Colon (tissue), 2 donors: ENCODE data around the gene STXBP5.

Source experiments
- FAIRE-seq: peaks from 2 replicates; lab custom pipeline; 2012; peaks lifted over from hg19 to GRCh38; lab: Jason Lieb, UNC
- donor health status: control.
- donor health status: control.

STXBP5 gene

DNA sequence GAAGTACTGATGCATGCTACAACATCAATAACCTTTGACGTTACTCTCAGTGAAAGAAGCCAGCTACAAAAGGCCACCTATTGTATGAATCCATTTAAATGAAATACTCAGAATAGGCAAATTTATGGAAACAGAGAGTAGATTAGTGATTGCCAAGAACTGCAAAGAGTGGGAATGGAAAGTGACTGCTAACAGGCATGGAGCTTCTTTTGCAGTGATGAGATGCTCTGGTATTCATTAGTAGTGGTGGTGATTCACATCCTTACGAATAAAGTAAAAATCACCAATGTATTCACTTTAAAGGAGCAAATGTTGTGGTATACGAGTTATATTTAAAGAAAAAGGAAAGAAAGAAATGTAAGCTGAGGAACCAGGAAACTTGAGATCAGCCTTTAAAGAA is 177.5 kb downstream of the STXBP5 start:
- no peak for FAIRE-seq

DNA sequence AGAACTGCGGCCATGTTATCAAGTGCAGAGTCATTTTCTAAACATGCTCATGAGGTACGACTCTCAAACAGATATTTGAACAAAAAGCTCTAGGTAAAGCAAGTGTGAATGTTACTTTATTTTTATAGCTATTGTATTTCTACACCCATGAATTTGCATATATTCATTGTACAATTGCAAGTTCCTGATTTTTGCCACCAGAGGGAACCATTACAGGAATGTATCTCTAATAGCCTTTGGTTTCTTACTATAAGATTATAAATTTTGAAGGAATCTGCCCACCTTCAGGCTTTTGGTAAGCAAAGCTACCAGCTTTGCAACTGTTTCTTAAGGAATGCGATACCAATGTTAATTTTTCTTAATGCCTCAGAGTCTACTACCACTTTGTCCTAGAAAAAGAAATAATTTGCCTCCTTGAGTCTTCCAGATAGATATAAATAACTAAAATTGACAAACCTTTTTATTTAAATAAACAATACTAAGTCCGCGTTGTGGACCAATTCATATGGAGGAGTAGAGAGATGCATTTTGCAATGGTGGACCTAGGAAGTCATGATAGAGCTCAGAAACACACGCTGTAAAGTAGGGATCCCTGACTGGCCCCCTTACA is 178.8 kb downstream of the STXBP5 start:
- FAIRE-seq = no peak

DNA sequence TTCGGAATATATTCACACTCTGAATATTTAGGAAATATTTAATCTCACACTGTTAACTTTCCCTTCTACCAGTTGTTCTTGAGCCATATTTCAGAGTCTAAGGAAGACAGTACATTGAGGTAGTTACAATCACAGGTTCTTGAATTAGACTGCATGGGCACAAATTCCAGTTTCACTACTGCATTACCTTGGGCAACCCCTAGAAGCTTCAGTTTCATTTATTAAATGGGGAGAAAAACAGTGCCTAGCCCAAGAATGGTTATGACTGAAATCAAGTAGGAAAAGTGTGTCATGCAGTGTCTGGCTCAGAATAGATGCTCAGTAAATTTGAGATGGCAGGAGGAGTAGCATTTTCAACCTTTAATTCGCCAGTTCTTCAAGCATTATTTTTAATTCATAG is 179.8 kb downstream of the STXBP5 start:
- no peak for FAIRE-seq

DNA sequence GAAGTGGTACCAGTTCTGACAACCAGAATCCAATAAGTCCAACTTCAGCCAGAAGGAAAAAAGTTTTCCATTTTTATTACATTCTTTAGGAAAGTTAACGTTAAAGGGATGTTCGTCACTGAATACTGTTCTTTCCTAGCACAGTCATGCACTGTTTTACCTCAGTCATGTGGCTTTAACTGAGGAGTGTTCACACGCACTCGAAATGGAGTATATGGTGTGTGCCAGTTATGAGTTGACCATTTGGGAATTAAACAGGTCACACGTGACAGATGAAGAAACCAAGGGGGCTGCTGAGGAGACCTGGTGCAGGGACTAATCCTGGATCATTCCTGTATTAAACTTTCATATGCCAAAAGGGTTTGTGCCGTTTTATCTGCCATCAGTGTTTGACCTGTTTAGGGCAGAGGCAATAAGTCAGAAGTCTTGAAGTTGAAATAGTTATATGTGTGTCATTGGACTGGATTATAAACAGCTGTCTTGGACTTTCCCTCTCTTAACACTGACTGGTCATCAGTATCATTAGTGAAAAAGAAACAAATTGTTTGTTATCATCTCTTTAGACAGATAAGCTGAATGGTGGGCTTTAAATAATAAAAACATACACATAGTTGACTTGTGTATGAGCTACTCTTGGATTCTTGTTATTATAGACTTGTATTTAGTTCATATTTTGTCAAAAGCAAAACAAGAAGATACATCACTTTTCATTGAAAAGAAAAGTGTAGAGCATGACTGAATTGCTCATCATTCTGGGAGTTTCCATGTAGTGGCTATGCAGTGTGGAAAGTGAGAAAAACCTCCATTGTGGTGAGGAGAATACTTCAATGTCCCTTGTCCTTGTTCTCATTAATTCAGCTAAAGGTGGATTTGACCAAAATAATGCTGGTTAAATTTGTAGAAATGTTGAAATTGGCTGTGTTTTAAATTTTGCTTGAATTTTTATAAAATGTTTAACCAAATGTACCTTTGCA is 180.8 kb downstream of the STXBP5 start:
- no peak for FAIRE-seq

DNA sequence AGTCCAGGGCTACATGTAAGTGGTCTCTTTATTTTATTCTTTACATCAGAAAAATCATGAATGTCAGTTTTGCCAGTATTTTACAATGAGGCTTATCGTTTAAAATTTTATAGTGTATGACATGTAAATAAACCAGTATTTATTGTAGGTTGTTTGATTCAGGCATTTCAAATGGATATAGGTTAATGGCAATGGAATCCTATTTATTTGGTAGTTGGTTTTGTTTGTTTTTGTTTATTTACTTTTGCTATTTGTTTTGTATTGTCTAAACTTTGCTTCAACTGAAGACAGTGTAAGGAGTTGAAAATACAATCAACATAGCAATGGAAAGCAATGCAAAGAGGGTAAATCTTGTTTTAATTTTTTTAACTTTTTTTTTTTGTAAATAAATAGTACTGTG is 185.2 kb downstream of the STXBP5 start:
- FAIRE-seq = no peak

DNA sequence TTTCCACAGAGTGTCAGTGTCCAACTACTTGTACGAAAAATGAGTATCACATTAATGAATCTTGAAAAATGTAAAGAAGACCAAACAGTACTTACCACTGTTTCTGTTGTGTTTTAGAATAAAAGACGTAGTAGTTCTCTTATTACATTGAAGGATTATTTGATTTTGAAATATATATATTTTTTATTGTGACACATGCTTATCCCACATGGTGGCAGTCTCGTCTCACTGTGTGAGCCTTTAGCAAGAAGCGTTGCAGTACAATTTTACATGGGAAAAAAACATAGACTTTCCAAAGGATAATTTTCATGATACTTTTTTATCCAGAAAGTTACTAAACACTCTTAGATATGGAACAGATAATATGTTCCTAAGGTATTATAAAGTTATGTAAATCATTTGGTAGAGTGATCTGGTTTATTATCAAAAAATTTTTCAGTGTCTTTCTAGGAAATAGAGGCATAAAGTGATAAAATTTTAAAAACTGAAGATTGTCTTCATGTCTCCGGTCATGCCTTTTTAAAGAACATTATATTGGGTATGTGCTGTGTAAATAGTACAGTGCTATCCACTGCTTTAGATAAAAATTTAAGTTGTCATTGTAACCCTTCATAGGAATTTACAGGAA is 186.8 kb downstream of the STXBP5 start:
- FAIRE-seq = no peak

DNA sequence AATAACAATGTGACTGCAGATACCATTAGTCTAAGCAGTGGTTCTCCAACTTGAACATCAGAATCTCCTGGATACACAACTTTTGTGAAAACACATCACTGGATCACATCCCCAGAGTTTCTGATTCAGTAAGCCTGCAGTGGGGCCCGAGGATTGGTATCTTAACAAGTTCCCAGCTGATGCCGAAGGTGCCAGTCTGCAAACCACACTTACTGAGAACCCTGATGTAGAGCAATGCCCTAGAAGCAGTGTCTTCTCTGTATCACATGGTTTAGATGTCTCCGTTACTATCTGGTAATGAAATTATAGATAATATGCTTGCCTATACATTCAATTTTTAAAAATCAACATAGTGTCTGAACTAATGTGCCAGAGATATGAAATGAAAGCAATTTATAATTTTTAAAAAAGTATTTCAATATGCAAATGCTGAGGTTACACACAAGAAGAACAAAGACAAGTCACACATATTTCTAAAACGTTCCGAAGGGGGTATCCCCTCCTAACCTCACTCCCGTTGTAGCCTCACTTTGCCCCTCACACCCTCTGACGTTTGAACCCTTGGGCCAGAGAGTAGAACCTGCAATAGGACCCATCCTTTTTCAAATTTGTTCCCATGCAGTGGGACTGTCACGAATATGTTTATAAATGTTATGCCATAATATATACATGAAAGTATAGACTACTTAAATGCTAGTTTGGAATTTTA is 188.9 kb downstream of the STXBP5 start:
- FAIRE-seq = no peak

DNA sequence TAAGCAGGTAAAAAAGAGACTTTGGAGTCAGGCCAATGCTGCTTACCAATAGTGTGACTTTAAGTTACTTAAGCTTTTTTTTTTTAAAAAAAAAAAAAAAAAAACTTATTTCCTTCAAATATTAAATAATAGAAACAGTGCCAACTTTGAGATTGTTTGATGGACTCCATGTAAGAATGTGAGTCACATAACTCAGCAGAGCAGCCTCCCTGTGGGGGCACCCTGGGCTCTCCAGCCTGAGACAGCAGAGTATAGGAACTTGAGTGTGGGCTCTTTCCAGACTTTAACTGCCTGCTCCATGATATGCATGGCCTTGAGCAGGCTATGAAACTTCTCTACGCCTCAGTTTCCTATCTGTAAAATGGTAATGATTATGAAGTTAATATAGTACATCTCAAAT is 190.9 kb downstream of the STXBP5 start:
- FAIRE-seq = no peak

DNA sequence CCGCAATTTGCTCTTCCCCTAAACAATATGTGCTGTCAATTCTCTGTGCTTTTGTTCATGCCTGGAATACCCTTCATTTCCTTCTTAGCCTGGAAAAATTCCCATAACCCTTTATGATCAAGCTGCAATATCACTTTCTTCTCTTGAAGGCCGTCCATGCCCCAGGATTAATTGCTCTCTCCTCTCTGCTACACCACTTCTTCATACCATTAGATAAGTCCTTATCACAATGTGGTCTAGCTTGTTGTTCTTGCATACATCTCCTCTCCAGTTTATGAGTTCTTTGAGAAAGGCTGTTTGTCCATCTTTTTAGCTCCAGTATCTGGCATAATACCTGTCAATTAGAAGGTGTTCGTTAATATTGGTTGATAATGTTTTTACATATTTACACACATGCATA is 193.1 kb downstream of the STXBP5 start:
- FAIRE-seq = no peak

DNA sequence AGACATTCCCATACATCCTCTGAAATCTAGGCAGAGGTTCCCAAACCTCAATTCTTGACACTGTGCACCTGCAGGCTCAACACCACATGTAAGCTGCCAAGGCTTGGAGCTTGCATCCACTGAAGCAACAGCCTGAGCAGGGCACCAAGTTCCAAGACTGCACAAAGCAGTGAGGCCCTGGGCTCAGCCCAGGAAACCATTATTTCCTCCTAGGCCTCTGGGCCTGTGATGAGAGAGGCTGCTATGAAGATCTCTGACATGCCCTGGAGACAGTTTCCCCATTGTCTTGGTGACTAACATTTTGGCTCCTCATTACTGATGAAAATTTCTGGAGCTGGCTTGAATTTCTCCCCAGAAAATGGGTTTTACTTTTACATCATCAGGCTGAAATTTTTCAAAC is 196.8 kb downstream of the STXBP5 start:
- FAIRE-seq = no peak

DNA sequence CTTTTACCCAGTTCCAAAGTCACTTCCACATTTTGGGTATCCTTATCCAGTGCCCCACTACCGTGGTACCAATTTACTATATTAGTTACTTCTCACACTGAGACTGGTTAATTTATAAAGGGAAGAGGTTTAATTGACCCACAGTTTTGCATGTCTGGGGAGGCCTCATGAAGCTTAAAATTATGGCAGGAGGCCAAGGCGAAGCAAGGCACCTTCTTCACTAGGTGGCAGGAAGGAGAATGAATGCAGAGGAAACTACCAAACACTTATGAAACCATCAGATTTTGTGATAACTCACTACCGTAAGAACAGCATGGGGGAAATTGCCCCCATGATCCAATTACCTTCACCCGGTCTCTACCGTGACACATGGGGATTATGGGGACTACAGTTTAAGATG is 197.6 kb downstream of the STXBP5 start:
- FAIRE-seq = no peak

DNA sequence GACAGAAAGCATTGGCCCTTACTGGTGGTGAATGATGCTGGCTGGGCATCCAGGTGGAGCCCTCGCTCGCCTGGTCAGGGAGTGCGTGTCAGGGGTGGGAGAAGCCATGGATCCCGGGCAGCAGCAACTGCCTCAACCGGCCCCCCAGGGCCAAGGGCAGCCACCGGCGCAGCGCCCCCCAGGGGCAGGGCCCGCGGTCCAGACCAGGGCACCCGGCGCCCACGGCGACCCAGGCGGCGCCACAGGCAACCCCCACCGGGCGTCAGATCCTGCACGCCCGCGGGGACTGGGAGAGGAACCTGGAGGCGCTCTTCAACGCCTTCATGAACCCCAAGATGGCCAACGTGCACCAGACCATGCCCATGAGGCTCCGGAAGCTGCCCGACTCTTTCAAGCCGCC is 202.6 kb downstream of the STXBP5 start:
- no peak for FAIRE-seq

DNA sequence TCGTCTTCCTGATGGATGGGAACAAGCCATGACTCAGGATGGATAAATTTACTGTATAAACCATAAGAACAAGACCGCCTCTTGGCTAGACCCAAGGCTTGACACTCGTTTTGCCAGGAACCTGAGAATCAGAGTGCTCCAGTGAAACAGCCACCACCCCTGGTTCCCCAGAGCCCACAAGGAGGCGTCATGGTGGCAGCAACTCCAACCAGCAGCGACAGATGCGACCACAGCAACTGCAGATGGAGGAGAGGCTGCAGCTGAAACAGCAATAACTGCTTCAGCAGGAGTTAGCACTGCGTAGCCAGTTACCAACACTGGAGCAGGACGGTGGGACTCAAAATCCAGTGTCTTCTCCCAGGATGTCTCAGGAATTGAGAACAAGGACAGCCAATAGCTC is 203.4 kb downstream of the STXBP5 start:
- no peak for FAIRE-seq

DNA sequence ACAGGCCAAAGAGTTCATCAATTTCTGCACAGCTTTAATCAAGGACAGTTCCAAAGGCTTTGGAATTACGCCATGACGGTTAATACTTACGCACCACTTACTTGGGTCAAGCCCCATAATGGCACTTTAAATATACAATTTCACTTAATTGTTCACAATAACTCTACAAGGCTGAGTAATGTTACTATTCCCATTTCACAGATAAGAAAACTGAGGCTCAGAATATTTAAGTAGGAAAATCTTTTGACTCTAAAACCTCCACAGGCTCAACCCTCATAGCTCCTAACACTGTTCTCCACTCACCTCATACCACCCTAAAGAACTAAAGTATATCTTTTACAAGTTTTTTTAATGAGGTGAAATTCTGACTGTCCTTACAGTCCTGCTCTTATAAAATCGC is 212.4 kb downstream of the STXBP5 start:
- no peak for FAIRE-seq

DNA sequence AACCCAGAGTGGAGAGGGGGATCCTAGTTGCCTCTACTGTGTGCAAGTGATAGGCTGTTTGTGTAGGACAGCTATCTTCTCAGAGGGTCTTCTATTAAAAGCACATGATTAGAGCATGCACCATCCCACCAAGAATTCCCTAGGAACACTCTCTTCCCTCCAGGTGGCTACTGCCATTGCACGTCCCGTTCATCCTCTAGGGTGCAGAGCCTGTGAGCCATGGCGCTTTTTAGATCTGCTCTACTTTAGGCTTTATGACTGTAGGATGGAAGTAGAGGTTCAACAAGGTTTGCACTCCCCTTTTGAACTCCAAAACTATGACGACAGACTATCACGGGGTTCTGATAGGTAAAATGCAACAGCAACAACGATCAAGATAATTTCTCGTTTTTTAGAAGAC is 213.7 kb downstream of the STXBP5 start:
- FAIRE-seq = no peak

DNA sequence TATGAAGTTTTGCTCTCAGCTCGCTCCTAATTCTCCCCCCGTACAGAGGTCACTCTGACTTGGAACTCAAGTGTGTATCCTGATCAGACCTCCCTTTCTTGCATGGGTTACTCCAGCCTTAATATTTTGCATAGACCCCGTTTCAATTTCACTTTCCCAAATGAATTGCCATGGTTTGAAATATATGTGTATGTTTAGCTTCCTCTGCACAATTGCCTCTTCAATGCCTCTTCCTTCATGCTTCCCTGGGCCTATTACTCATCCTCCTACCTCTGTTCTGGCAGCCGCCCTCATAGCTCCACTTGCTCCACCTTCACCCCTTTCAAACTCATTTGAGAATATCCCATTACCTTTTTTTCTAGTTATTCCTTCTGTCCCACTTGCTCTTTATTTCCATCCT is 214.3 kb downstream of the STXBP5 start:
- FAIRE-seq = no peak

DNA sequence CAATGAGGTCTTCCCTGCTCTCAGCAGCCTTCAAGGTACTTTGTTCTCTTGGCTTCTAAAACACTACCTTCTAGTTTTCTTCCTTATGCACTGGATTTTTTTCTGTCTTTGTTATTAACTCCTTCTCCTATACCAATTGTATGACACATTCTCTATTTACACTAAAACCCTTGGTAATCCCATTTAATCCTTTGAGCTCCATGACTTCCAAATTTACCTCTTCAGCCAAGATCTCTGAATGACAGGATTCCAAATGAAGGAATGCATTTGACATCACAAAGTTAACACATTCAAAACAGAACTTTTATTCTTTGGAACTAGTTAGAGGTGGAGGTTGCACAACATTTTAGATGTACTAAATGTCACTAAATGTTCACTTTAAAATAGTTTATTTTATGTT is 217.7 kb downstream of the STXBP5 start:
- no peak for FAIRE-seq

DNA sequence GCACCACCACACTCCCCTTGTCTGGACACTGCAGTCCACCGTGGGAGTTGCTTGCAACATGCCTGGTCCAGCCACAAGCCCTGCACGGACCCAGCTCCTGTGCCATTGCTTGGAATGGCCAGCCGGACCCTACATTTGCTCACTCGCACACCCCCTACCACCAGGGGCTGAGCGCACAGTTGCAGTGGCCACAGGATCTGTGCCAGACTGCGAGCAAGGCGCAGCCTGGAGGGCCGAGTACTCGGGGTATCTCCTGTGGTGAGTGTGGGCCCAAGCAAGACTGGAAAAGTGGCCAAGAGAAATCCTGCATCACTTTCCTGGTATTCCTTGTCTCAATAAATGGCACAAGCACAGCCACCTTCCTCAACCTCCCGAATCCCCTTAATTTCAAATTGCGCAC is 218.9 kb downstream of the STXBP5 start:
- FAIRE-seq = no peak

DNA sequence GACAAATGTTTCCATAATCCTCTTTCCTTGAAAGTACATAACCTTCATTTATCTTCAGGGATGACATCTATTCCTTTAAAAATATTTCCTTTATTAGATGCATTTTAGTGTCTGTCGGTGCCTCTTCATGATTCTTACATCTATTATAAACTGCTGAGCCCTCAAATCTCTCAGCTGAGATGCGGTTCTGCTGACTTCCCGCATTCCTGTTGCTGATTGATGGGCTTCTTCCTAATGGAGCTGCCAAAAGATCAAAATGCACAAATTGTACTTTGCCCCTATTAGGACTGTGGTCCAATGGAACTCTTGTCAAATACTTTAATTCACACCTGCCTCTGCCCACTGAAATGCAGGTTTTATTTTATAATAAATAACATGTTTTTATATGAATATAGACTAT is 225.6 kb downstream of the STXBP5 start:
- FAIRE-seq = no peak

DNA sequence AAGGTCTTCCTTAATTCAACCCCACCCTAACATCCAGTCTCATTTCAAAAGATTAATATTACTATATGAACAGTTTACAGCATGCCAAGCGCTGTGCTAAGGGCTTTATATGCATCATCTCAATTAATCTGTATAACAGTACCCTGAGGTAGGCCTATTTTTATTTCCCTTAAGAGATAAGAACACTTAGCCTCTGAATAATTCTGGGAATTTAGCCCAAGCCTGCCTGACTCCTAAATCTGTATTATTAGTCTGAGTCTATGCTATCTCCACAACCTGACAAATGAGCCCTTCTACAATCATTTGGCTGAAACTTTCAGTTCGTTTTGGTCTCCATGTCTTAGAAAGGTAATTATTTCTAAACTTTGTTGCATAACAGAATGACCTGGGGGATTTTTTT is 226.6 kb downstream of the STXBP5 start:
- FAIRE-seq = no peak

DNA sequence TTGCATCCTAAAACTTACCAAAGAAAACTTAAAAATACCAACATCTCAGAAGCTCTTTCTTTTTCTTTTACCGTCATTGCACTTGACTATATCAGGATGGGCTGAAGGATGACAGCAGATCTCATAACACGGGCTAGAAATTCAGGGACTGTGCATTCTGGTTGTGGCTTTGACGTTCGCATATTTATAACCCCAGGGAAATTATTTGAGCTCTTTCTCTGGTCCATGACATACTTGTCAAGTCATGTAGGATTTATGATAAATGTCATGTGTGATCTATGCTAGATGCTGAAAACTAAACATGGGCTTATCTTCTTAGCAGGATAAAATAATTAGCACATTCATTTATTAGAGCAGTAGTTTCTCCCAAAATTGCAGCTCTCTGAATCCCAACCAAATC is 229.9 kb downstream of the STXBP5 start:
- FAIRE-seq = no peak

DNA sequence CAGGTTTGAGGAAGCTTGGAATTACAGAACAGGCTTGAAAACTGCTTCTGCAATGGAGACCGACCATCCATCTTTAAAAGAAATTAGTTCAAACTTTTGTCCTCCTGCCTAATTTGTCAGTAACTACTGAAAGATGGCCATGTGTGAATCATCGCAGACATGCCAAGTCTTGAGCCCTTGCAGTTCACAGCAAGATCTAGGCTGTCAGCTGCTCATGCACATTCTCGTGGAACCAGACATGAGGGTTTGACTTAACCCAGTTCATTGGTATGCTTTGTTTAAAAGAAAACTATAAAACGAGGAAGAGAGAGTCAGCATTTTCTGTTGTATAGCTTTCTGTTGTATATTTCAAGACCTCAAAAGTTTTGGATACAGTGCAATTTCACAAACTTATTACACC is 230.3 kb downstream of the STXBP5 start:
- no peak for FAIRE-seq

DNA sequence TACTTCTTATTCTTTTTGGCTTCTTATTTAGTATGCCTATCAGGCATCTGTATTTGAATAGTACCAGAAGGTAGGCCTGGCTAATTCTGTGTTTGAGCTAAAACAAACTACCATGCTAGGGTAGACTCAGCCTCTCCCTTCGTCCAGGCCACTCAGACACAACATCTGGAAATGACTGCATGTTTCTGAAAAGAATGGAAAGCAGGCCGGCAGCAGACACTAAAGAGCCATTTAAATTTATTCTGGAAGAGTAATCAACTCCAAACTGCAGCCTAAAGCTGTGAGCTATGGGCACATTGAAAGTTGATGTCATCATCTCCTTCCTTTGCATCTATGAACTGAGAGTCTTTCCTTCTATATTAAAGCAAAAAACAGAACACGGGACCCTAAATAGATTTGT is 233.4 kb downstream of the STXBP5 start:
- no peak for FAIRE-seq
